ENCODE data around the gene IRX4. TPM values are rescaled to one million over a fixed set of nuclear protein-coding genes. Genes with fewer than 3 reads are reported as not detected.

IRX4 gene
- polyA plus RNA-seq, 1 of the 3 experiments (the other 2 are of a cell fraction) = not detected

DNA sequence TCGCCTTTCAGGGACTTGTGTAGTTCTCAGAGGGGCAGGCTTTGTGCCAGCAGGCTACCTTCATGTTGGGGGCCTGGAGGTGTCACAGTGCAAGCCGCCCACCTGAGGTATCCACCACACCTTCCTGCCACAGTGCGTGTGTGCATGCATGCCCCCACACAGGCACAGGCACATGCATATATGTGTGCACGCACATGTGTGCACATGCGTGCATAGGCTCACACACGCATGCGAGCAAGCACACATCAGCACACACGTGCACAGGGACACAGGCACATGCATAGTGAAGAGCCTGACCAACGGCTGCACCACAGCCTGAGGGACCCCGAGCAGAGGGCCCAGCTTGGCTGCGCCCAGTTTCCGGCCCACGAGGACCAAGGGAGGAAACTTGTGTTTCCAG lies 36.1 kb downstream of the IRX4 start:
- WGBS (ENCODE audit: low lambda C conversion rate) = 43% methylated on average over 12 of the region's 13 CpGs
- no peak for DNase-seq

More for the DNA sequence above, 36.1 kb downstream of the IRX4 start:
- Histone ChIP-seq H3K4me2 (no peak overlapping the region), H3K4me3 (ENCODE audit: low read depth in 2 of 2, low read length in 1 of 2) (no peak overlapping the region), H2AFZ (ENCODE audit: low read depth) (no peak overlapping the region), H3K4me1 (ENCODE audit: control insufficient read depth in 1 of 2, insufficient read depth in 2 of 2, low read depth in 1 of 2, low read length in 1 of 2) (no peaks in the 10 kb centered on the region; a peak in 1 of 4 replicates), H3K36me3 (replicated peaks in 1 of 2; ENCODE audit: control insufficient read depth in 1 of 2, insufficient read depth in 2 of 2, low read length in 1 of 2) (no peaks in the 10 kb centered on the region), H3K9me2 (no peaks in the 10 kb centered on the region), H3K79me2 (ENCODE audit: insufficient read depth) (no peaks in the 10 kb centered on the region), H4K20me1 (ENCODE audit: insufficient read depth) (no peaks in the 10 kb centered on the region), H3K27ac (ENCODE audit: low read depth in 2 of 2, low read length in 1 of 2) (no peak overlapping the region), H3K9ac (no peak overlapping the region), H3K27me3 (ENCODE audit: insufficient read depth) (peaks cover 53% of the 10 kb centered on the region), H3K9me3 (no peaks in the 10 kb centered on the region), H3F3A (replicated peaks; ENCODE audit: insufficient read depth) (peaks cover 7% of the 10 kb centered on the region)
- ChIA-PET POLR2A (no interaction called here), CTCF (no interaction called here)
- TF ChIP-seq, protein P1, sequence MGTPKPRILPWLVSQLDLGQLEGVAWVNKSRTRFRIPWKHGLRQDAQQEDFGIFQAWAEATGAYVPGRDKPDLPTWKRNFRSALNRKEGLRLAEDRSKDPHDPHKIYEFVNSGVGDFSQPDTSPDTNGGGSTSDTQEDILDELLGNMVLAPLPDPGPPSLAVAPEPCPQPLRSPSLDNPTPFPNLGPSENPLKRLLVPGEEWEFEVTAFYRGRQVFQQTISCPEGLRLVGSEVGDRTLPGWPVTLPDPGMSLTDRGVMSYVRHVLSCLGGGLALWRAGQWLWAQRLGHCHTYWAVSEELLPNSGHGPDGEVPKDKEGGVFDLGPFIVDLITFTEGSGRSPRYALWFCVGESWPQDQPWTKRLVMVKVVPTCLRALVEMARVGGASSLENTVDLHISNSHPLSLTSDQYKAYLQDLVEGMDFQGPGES (IDR thresholded peaks at IDR 0.05; ENCODE audit: low read depth, low read length) = no peak
- TF ChIP-seq MXI1 (IDR thresholded peaks at IDR 0.05; ENCODE audit: low read depth, low read length) = no peak
- no peak for TF ChIP-seq EZH2phosphoT487 (IDR thresholded peaks at IDR 0.05; ENCODE audit: borderline replicate concordance, low read depth)
- TF ChIP-seq FOSL2 (IDR thresholded peaks at IDR 0.05; ENCODE audit: borderline replicate concordance, low read depth) = no peak
- TF ChIP-seq, protein P2, sequence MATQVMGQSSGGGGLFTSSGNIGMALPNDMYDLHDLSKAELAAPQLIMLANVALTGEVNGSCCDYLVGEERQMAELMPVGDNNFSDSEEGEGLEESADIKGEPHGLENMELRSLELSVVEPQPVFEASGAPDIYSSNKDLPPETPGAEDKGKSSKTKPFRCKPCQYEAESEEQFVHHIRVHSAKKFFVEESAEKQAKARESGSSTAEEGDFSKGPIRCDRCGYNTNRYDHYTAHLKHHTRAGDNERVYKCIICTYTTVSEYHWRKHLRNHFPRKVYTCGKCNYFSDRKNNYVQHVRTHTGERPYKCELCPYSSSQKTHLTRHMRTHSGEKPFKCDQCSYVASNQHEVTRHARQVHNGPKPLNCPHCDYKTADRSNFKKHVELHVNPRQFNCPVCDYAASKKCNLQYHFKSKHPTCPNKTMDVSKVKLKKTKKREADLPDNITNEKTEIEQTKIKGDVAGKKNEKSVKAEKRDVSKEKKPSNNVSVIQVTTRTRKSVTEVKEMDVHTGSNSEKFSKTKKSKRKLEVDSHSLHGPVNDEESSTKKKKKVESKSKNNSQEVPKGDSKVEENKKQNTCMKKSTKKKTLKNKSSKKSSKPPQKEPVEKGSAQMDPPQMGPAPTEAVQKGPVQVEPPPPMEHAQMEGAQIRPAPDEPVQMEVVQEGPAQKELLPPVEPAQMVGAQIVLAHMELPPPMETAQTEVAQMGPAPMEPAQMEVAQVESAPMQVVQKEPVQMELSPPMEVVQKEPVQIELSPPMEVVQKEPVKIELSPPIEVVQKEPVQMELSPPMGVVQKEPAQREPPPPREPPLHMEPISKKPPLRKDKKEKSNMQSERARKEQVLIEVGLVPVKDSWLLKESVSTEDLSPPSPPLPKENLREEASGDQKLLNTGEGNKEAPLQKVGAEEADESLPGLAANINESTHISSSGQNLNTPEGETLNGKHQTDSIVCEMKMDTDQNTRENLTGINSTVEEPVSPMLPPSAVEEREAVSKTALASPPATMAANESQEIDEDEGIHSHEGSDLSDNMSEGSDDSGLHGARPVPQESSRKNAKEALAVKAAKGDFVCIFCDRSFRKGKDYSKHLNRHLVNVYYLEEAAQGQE (IDR thresholded peaks at IDR 0.05; ENCODE audit: low read depth, low read length) = no peak
- TF ChIP-seq FOXJ3 (CRISPR knock-in tag; IDR thresholded peaks at IDR 0.05) = no peak
- TF ChIP-seq RAD21 (IDR thresholded peaks at IDR 0.05; ENCODE audit: low read length) = no peak
- no peak for TF ChIP-seq SMC3 (IDR thresholded peaks at IDR 0.05; ENCODE audit: low read depth, low read length)
- TF ChIP-seq, protein P3, sequence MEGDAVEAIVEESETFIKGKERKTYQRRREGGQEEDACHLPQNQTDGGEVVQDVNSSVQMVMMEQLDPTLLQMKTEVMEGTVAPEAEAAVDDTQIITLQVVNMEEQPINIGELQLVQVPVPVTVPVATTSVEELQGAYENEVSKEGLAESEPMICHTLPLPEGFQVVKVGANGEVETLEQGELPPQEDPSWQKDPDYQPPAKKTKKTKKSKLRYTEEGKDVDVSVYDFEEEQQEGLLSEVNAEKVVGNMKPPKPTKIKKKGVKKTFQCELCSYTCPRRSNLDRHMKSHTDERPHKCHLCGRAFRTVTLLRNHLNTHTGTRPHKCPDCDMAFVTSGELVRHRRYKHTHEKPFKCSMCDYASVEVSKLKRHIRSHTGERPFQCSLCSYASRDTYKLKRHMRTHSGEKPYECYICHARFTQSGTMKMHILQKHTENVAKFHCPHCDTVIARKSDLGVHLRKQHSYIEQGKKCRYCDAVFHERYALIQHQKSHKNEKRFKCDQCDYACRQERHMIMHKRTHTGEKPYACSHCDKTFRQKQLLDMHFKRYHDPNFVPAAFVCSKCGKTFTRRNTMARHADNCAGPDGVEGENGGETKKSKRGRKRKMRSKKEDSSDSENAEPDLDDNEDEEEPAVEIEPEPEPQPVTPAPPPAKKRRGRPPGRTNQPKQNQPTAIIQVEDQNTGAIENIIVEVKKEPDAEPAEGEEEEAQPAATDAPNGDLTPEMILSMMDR (IDR thresholded peaks at IDR 0.05) = no peak
- no peak for TF ChIP-seq MEF2A (IDR thresholded peaks at IDR 0.05; ENCODE audit: borderline replicate concordance, low read depth)
- TF ChIP-seq, protein P4, sequence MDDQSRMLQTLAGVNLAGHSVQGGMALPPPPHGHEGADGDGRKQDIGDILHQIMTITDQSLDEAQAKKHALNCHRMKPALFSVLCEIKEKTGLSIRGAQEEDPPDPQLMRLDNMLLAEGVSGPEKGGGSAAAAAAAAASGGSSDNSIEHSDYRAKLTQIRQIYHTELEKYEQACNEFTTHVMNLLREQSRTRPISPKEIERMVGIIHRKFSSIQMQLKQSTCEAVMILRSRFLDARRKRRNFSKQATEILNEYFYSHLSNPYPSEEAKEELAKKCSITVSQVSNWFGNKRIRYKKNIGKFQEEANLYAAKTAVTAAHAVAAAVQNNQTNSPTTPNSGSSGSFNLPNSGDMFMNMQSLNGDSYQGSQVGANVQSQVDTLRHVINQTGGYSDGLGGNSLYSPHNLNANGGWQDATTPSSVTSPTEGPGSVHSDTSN (IDR thresholded peaks at IDR 0.05) = no peak
- TF ChIP-seq, protein P5, sequence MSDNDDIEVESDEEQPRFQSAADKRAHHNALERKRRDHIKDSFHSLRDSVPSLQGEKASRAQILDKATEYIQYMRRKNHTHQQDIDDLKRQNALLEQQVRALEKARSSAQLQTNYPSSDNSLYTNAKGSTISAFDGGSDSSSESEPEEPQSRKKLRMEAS (IDR thresholded peaks at IDR 0.05; ENCODE audit: low read depth) = no peak
- no peak for TF ChIP-seq SIN3A (IDR thresholded peaks at IDR 0.05; ENCODE audit: borderline replicate concordance, low read depth, low read length)

Data from SK-N-SH (cell line).